Adrenal gland (tissue), 12 donors: ENCODE results near the gene SLC25A11. TPM values are rescaled to one million over a fixed set of nuclear protein-coding genes. Genes with fewer than 3 reads are reported as not detected.

ENCODE experiments used
- DNase-seq, 7 donors: peaks; one replicate each; pipeline ENCODE4 v3.0.0-alpha.2; 2019 to 2020
- H3K27ac ChIP-seq, 5 donors: fragments of 200-600 bp; sonication (generic) in 4 of 5; 1 replicate in 3 of 5; 2 replicates in 2 of 5; pipeline versions ENCODE4 v1.5.1 to v1.8.0; 2016 to 2020; ENCODE audit warnings: mild to moderate bottlenecking in 1 of 5
- H3K27me3 ChIP-seq: fragments of 200-600 bp; 2 replicates; pipeline ENCODE4 v1.8.0; 2021
- H3K36me3 ChIP-seq, 2 donors: fragments of 200-600 bp; replicated peaks in 1 of 2; 1 replicate in 1 of 2; 2 replicates in 1 of 2; pipeline versions ENCODE4 v1.5.1 to v1.8.0; 2018 to 2022
- H3K4me1 ChIP-seq, 2 donors: fragments of 200-600 bp; replicated peaks in 1 of 2; 1 replicate in 1 of 2; 2 replicates in 1 of 2; pipeline versions ENCODE4 v1.5.1 to v1.8.0; 2018 to 2021
- H3K4me3 ChIP-seq, 4 donors: fragments of 200-600 bp; sonication (generic) in 3 of 4; one replicate each; pipeline ENCODE4 v1.5.1; 2016 to 2018
- H3K9me3 ChIP-seq, 3 donors: fragments of 200-600 bp; sonication (generic) in 1 of 3; replicated peaks in 1 of 3; 1 replicate in 2 of 3; 2 replicates in 1 of 3; pipeline versions ENCODE4 v1.5.1 to v1.8.0; 2016 to 2021
- CTCF ChIP-seq, 6 experiments: fragments of 450-650 bp in 4 of 6; fragments of 200-600 bp in 2 of 6; sonication (generic) in 1 of 6; IDR thresholded peaks; 1 replicate in 5 of 6; 2 replicates in 1 of 6; pipeline versions ENCODE4 v1.5.1 to v1.8.0; 2016 to 2021; ENCODE audit warnings: antibody characterized with exemption in 6 of 6, mild to moderate bottlenecking in 2 of 6, moderate library complexity in 1 of 6
- POLR2A ChIP-seq, 2 donors: fragments of 450-650 bp; IDR thresholded peaks; one replicate each; pipeline ENCODE4 v1.6.1; 2017; ENCODE audit warnings: antibody characterized with exemption in 2 of 2, mild to moderate bottlenecking in 2 of 2, moderate library complexity in 1 of 2
- WGBS, 4 donors: extraction: QIAGEN DNeasy Blood & Tissue Kit in 2 of 4; methylation state at CpG; one replicate each; pipeline versions ENCODE4 v1.1.5 to v1.1.7; 2013 to 2017; 5-methylcytosine and 5-hydroxymethylcytosine counted together
- intact Hi-C, 2 donors: fragments of 100-400 bp; cut with DNase I; formaldehyde crosslinking; loops; one replicate each; pipeline versions ENCODE4 v1.14.1 to v1.15.0; 2022 to 2023
- polyA plus RNA-seq, 3 donors: library from polyadenylated mRNA; stranded (reverse); fragments of 200-250 nt in 2 of 3; fragments of 350-450 nt in 1 of 3; fragmentation: Illumina TruSeq in 1 of 3; extraction: RNeasy Lipid Tissue Mini Kit (QIAGEN cat#74804) in 1 of 3; gene quantifications; one replicate each; pipeline ENCODE4 v1.2.3, GENCODE V29; 2013 to 2014
- total RNA-seq, 9 donors: library from RNA; depleted of rRNA in 4 of 9; stranded (reverse); fragments of >200 nt in 4 of 9; fragments of 120-200 nt in 1 of 9; fragmentation: NEBNext Ultra II Directional in 1 of 9; extraction: Animal tissue kit (Norgen Biotek cat#: 25700) in 1 of 9; gene quantifications; one replicate each; pipeline versions ENCODE4 v1.1.0 to v1.2.4, GENCODE V29; 2013 to 2023
- donor health status: healthy with polysubstance abuse.
- donor health status: Bipolar disorder and iron deficiency.
- donor health status: DM: yes; HTN: yes; CAD: no.
- donor health status: DM: no; HTN: no; CAD: no.
- donor health status: DM: no; HTN: no; CAD: no.
- donor health status: DM: yes; HTN: yes; CAD: no.

SLC25A11 gene
- total and polyA plus RNA-seq, 12 donors = 37.8 to 77.7 (median 66.7) TPM

DNA sequence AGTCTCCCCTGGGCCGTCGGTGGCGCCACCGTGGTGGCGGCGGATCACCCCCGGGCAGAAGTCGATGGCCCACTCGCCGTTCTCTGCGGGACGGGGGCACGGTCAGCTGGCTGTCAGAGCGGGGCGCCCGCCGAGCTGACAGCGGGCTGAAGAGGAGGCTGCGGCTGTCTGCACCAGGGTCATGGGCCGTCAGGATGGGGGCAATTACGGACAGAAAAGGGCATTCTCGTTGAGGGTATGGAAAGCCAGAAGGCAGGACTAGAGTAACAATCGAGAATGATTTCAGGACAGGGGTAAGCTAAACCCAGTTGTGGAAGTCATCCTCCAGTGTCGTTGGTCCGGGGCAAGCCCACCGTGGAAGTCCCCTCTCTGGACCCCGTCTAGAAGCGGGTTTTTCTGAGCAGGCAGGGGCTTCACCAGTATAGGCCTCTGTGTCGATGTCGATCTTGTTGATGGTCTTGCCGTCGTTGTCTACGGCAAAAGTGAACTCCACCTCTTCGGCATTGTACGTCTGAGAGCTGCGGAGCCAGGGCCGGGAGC lies 38.7 kb downstream of the SLC25A11 start:
- no peak for TF ChIP-seq CTCF (IDR thresholded peaks at IDR 0.05)
- no peak for TF ChIP-seq POLR2A (IDR thresholded peaks at IDR 0.05)
- intact Hi-C loops = loop anchor here in 1 of 2 donors (10.0 kb wide), 1 partner anchor 84 kb away; the partner anchor contains the start of gene CAMTA2
- no peak overlapping the region for H3K4me3 ChIP-seq
- H3K36me3 ChIP-seq = peaks cover 0 to 8% of the 10 kb centered on the region in 2 donors
- peak overlapping the region in 1 of 5 donors; percentile 34 for H3K27ac ChIP-seq
- no peaks in the 10 kb centered on the region for H3K27me3 ChIP-seq
- peaks cover 0 to 9% of the 10 kb centered on the region in 2 donors for H3K4me1 ChIP-seq
- no peaks in the 10 kb centered on the region for H3K9me3 ChIP-seq
- DNase-seq = no peak
- 69 to 85% (median 75%) methylated on average over 31 to 37 of the region's 37 CpGs for WGBS, 4 donors

- Histone ChIP-seq H3K4me3 (peak overlapping the region in 1 of 4 donors; percentile 68), H3K27ac (no peak overlapping the region), H3K36me3 (peaks cover 0 to 15% of the 10 kb centered on the region in 2 donors), H3K27me3 (no peaks in the 10 kb centered on the region), H3K9me3 (no peaks in the 10 kb centered on the region), H3K4me1 (peaks cover 0 to 9% of the 10 kb centered on the region in 2 donors)
- DNase-seq = no peak
- intact Hi-C loops = loop anchor here in 1 of 2 donors (10.0 kb wide), 1 partner anchor 84 kb away; the partner anchor contains the start of gene CAMTA2
- TF ChIP-seq POLR2A (IDR thresholded peaks at IDR 0.05) (no peak), CTCF (IDR thresholded peaks at IDR 0.05) (no peak)
- 54 to 76% (median 64%) methylated on average over 37 to 65 of the region's 65 CpGs for whole genome bisulfite sequencing, 4 donors
Measured at GRCh38 chr17:4900231-4901107, 39.4 kb downstream of the SLC25A11 start.

DNA sequence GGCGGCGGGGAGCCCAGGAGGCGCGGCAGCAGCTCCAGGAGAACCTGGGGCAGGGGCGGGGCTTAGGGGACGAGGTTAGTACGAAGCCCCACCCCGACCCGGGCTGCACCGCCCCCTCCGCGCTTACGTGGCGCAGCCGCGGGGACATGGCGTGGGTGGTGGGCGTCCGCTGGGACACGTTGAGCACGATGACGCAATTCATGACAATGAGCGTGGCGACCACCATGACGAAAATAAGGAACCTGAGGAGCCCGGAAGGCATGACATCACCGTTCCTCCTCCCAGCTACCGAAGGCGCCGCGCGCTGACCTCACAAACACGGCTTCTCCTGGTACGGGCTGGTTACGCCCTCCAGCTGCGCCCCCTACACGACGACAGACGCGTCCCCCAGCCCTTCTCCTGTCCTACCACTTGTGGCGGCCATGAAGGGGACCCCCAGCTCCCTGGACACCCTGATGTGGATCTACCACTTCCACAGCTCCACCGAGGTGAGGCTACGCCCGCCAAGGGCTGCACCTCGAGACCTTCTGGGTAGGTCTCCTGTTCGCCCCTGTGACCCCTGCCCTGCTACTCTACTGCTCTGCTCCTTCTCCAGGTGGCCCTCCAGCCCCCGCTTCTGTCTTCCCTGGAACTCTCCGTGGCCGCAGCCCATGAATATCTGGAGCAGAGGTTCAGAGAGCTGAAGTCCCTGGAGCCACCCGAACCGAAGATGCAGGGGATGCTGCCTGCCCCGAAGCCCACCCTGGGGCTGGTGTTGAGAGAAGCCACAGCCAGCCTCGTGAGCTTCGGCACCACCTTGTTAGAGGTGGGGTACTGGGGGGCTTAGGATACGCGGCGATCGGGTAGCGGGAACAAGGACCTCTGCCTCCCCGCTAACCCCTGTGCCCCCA lies 40.3 kb downstream of the SLC25A11 start, which contains the start of gene C17orf107:
C17orf107 (plus strand) TSS at position 196 of the 890 bp plus-strand sequence; CDS start at position 423, 227 bp downstream.
- 22 to 61% (median 28%) methylated on average over 19 to 60 of the region's 60 CpGs for WGBS, 4 donors
- DNase-seq = peak; percentile 61 to 89 (median 76)
- H3K9me3 ChIP-seq = no peaks in the 10 kb centered on the region
- H3K27me3 ChIP-seq = no peaks in the 10 kb centered on the region
- TF ChIP-seq CTCF (IDR thresholded peaks at IDR 0.05) (no peak), POLR2A (IDR thresholded peaks at IDR 0.05) (no peak)
- H3K27ac ChIP-seq = peak within 1 kb of the TSS in 1 of 5 donors; percentile 34
- H3K4me1 ChIP-seq = peaks cover 0 to 9% of the 10 kb centered on the region in 2 donors
- H3K4me3 ChIP-seq = peak within 1 kb of the TSS in 2 of 4 donors; percentile 13 to 68
- H3K36me3 ChIP-seq = peaks cover 0 to 24% of the 10 kb centered on the region in 2 donors
- intact Hi-C loops = loop anchor here in 1 of 2 donors (10.0 kb wide), 1 partner anchor 85 kb away; the partner anchor contains the start of gene CAMTA2
